Spinal cord (tissue), 10 donors: Measurements from ENCODE around the gene NHERF2. TPM values are rescaled to one million over a fixed set of nuclear protein-coding genes. Genes with fewer than 3 reads are reported as not detected.

Experiments
- DNase-seq, 6 donors: peaks; one replicate each; pipeline versions ENCODE4 v3.0.0 to v3.0.0-alpha.2; 2013 to 2015; ENCODE audit warnings: low spot score in 6 of 6, low read depth in 4 of 6
- H3K27ac ChIP-seq: one replicate; pipeline ENCODE4 v1.5.1; 2013; ENCODE audit warnings: low read depth, low read length, control low read depth
- H3K27me3 ChIP-seq: one replicate; pipeline ENCODE4 v1.6.1; 2013; ENCODE audit warnings: low read length; ENCODE audit not compliant: control insufficient read depth, insufficient read depth
- H3K36me3 ChIP-seq: one replicate; pipeline ENCODE4 v1.6.1; 2013; ENCODE audit warnings: low read length; ENCODE audit not compliant: control insufficient read depth, insufficient read depth
- H3K4me1 ChIP-seq: one replicate; pipeline ENCODE4 v1.6.1; 2013; ENCODE audit warnings: low read length; ENCODE audit not compliant: control insufficient read depth, insufficient read depth
- H3K4me3 ChIP-seq: one replicate; pipeline ENCODE4 v1.5.1; 2013; ENCODE audit warnings: low read depth, low read length, control low read depth
- H3K9me3 ChIP-seq: one replicate; pipeline ENCODE4 v1.6.1; 2013; ENCODE audit warnings: low read length; ENCODE audit not compliant: control insufficient read depth, insufficient read depth
- WGBS: methylation state at CpG from one replicate; pipeline ENCODE4 v1.1.5; 2013; ENCODE audit warnings: missing lambda C conversion rate; ENCODE audit not compliant: insufficient coverage; 5-methylcytosine and 5-hydroxymethylcytosine counted together
- polyA plus RNA-seq, 2 donors: library from polyadenylated mRNA; unstranded; fragments of 120-200 nt; gene quantifications; one replicate each; pipeline ENCODE4 v1.2.1, GENCODE V29; 2013; ENCODE audit not compliant: insufficient read length in 2 of 2
- total RNA-seq, 2 donors: library from RNA; depleted of rRNA in 1 of 2; stranded (reverse); fragments of 120-200 nt in 1 of 2; fragments of >200 nt in 1 of 2; gene quantifications; one replicate each; pipeline versions ENCODE4 v1.2.3 to v1.2.4, GENCODE V29; 2013 to 2014
- donor health status: healthy.

The NHERF2 gene
- total and polyA plus RNA-seq, 4 donors: 25.6 to 95.7 (median 67.8) TPM

GRCh38 chr16:2066139-2066538, 39.4 kb downstream of the NHERF2 start:
- WGBS: 96% methylated on average over 8 of the region's 11 CpGs
- no peak for DNase-seq
- peaks cover 93% of the 10 kb centered on the region for H3K36me3 ChIP-seq

GRCh38 chr16:2070576-2071453, 44.1 kb downstream of the NHERF2 start:
- Histone ChIP-seq H3K27ac (no peak overlapping the region), H3K4me1 (no peaks in the 10 kb centered on the region), H3K36me3 (peaks cover 96% of the 10 kb centered on the region), H3K27me3 (no peaks in the 10 kb centered on the region), H3K4me3 (no peak overlapping the region), H3K9me3 (no peaks in the 10 kb centered on the region)
- 92% methylated on average over 29 of the region's 29 CpGs for WGBS
- DNase-seq: no peak

More at GRCh38 chr16:2066139-2066538, 39.4 kb downstream of the NHERF2 start:
- H3K4me1 ChIP-seq: no peaks in the 10 kb centered on the region
- H3K27me3 ChIP-seq: no peaks in the 10 kb centered on the region
- H3K9me3 ChIP-seq: no peaks in the 10 kb centered on the region
- no peak overlapping the region for H3K27ac ChIP-seq
- no peak overlapping the region for H3K4me3 ChIP-seq

- no peaks in the 10 kb centered on the region for H3K9me3 ChIP-seq
- no peak overlapping the region for H3K4me3 ChIP-seq
- peaks cover 96% of the 10 kb centered on the region for H3K36me3 ChIP-seq
- DNase-seq: no peak
- no peaks in the 10 kb centered on the region for H3K27me3 ChIP-seq
- no peaks in the 10 kb centered on the region for H3K4me1 ChIP-seq
- 85% methylated on average over 34 of the region's 34 CpGs for WGBS
- H3K27ac ChIP-seq: no peak overlapping the region
Observed at GRCh38 chr16:2071454-2072202, 44.9 kb downstream of the NHERF2 start.

GRCh38 chr16:2072926-2073325, 46.2 kb downstream of the NHERF2 start:
- no peaks in the 10 kb centered on the region for H3K27me3 ChIP-seq
- no peak overlapping the region for H3K4me3 ChIP-seq
- no peak overlapping the region for H3K27ac ChIP-seq
- H3K4me1 ChIP-seq: no peaks in the 10 kb centered on the region
- no peaks in the 10 kb centered on the region for H3K9me3 ChIP-seq
- WGBS: 92% methylated on average over 8 of the region's 8 CpGs
- peaks cover 96% of the 10 kb centered on the region for H3K36me3 ChIP-seq
- DNase-seq: no peak

GRCh38 chr16:2074071-2074470, 47.4 kb downstream of the NHERF2 start:
- Histone ChIP-seq H3K27me3 (no peaks in the 10 kb centered on the region), H3K4me1 (no peaks in the 10 kb centered on the region), H3K4me3 (no peak overlapping the region), H3K27ac (no peak overlapping the region), H3K9me3 (no peaks in the 10 kb centered on the region), H3K36me3 (peaks cover 96% of the 10 kb centered on the region)
- WGBS: 98% methylated on average over 20 of the region's 20 CpGs
- no peak for DNase-seq

GRCh38 chr16:2075631-2076030, 48.9 kb downstream of the NHERF2 start:
- whole genome bisulfite sequencing: 96% methylated on average over 24 of the region's 24 CpGs
- no peak overlapping the region for H3K27ac ChIP-seq
- H3K9me3 ChIP-seq: no peaks in the 10 kb centered on the region
- no peaks in the 10 kb centered on the region for H3K4me1 ChIP-seq
- H3K4me3 ChIP-seq: no peak overlapping the region
- H3K27me3 ChIP-seq: no peaks in the 10 kb centered on the region
- peaks cover 100% of the 10 kb centered on the region for H3K36me3 ChIP-seq
- DNase-seq: no peak

- 91% methylated on average over 24 of the region's 28 CpGs for WGBS
- no peak overlapping the region for H3K27ac ChIP-seq
- DNase-seq: no peak
Observed at GRCh38 chr16:2076072-2076865, 49.6 kb downstream of the NHERF2 start.

GRCh38 chr16:2077016-2077415, 50.3 kb downstream of the NHERF2 start:
- Histone ChIP-seq H3K36me3 (peaks cover 100% of the 10 kb centered on the region), H3K9me3 (no peaks in the 10 kb centered on the region), H3K27me3 (no peaks in the 10 kb centered on the region), H3K4me1 (no peaks in the 10 kb centered on the region), H3K4me3 (no peak overlapping the region), H3K27ac (no peak overlapping the region)
- no peak for DNase-seq
- 92% methylated on average over 17 of the region's 17 CpGs for WGBS

More at GRCh38 chr16:2076072-2076865, 49.6 kb downstream of the NHERF2 start:
- Histone ChIP-seq H3K27me3 (no peaks in the 10 kb centered on the region), H3K36me3 (peaks cover 100% of the 10 kb centered on the region), H3K4me3 (no peak overlapping the region), H3K9me3 (no peaks in the 10 kb centered on the region), H3K4me1 (no peaks in the 10 kb centered on the region)

GRCh38 chr16:2077696-2078095, 51.0 kb downstream of the NHERF2 start:
- Histone ChIP-seq H3K4me1 (no peaks in the 10 kb centered on the region), H3K27ac (no peak overlapping the region), H3K27me3 (no peaks in the 10 kb centered on the region), H3K4me3 (no peak overlapping the region), H3K36me3 (peaks cover 100% of the 10 kb centered on the region), H3K9me3 (no peaks in the 10 kb centered on the region)
- no peak for DNase-seq
- WGBS: 95% methylated on average over 21 of the region's 21 CpGs
